ENCODE results near the gene DNAI4. TPM values are rescaled to one million over a fixed set of nuclear protein-coding genes. Genes with fewer than 3 reads are reported as not detected.

Gene DNAI4
- total RNA-seq, 1 experiment from 2014 or later = 3.9 TPM

DNA sequence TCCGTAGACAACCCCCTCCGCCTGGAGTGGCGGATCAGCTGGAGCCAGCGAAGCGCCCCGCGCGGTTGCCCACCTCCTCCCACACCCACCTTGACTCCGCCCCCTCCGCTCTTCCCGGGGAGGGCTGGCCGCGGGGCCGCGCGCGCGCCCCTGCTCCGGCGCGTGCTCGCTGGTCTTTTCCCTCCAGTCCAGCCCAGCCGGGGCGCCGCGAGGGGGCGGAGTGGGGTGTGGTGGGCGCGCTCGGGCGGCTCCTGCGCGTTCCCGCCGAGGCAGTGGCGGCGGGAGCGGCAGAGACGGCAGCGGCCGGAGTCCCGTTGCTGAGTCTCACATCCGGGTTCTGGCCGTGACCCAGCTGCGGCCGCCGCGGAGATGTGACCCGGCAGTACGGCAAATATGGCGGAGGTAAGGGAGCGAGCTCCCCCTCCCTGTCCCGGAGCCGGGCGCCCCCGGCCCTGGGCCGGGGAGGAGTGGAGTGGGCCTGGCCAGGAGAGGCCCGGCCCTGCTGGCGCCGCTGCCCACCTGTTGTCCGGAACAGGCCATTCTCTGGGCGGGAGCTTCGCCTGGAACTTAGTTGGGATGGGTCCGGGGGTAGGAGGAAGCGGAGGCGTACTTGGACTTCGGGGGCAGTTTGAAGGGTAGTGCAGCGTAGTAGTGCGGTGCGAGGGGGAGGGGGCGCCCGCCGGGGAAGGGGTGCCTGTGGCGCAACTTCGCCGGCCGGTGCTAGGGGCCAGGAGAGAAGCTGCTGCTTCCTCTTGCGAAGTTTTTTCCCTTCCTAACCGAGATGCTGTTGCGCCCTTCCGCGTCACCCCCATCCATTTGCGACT lies 5.6 kb upstream of the DNAI4 start (continued):
- TF ChIP-seq, protein P1, sequence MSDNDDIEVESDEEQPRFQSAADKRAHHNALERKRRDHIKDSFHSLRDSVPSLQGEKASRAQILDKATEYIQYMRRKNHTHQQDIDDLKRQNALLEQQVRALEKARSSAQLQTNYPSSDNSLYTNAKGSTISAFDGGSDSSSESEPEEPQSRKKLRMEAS (IDR thresholded peaks at IDR 0.05) = peak; percentile 48; the same call in 1 of the 2 replicates
- no peak for TF ChIP-seq FOSL1 (IDR thresholded peaks at IDR 0.05; ENCODE audit: low read depth)
- TF ChIP-seq POLR2AphosphoS5 (IDR thresholded peaks at IDR 0.05; ENCODE audit: low read depth, low read length) = peak; percentile 79
- no peak for TF ChIP-seq ZNF274 (IDR thresholded peaks at IDR 0.05; ENCODE audit: low read depth, low read length)

DNA sequence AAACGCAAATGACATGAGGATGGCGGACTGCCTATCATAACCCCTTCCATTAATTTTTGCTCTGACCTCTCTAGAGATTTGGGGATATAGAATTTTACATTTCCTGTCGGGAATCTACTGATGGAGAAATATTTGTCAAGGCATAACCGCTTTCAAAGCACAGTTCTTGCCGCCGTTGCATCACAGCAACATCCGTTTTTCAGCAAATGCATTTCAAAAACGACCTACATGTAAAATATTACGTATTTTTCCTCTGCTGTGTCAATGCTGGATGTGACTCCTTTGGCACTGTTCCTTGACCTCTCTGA lies 5.0 kb upstream of the DNAI4 start:
- H3K9ac ChIP-seq (ENCODE audit: low read length) = peak overlapping the region; percentile 84
- TF ChIP-seq CBX3 (IDR thresholded peaks at IDR 0.05; ENCODE audit: low read depth) = 0 out of 2 replicates have a peak, but pooled peaks have one; percentile 35
- TF ChIP-seq, protein P1 (IDR thresholded peaks at IDR 0.05) = 0 out of 2 replicates have a peak, but pooled peaks have one; percentile 30
- TF ChIP-seq SRF (IDR thresholded peaks at IDR 0.05; ENCODE audit: low read depth) = peak; percentile 26; the same call in 1 of the 2 replicates
- TF ChIP-seq CEBPB (IDR thresholded peaks at IDR 0.05; ENCODE audit: low read depth) = 0 out of 2 replicates have a peak, but pooled peaks have one; percentile 30
- TF ChIP-seq ELF1 (IDR thresholded peaks at IDR 0.05; ENCODE audit: borderline replicate concordance, low read depth) = no peak; the same call in 1 of the 2 replicates
- no peak for TF ChIP-seq EZH2phosphoT487 (IDR thresholded peaks at IDR 0.05; ENCODE audit: borderline replicate concordance)
- no peak; the same call in 1 of the 2 replicates for TF ChIP-seq SIN3A (IDR thresholded peaks at IDR 0.05; ENCODE audit: low read depth)
- TF ChIP-seq, protein P2, sequence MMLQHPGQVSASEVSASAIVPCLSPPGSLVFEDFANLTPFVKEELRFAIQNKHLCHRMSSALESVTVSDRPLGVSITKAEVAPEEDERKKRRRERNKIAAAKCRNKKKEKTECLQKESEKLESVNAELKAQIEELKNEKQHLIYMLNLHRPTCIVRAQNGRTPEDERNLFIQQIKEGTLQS (IDR thresholded peaks at IDR 0.05) = no peak
- no peak for TF ChIP-seq JUND (IDR thresholded peaks at IDR 0.05)
- no peak for TF ChIP-seq FOSL1 (IDR thresholded peaks at IDR 0.05; ENCODE audit: low read depth)
- TF ChIP-seq YY1 (IDR thresholded peaks at IDR 0.05; ENCODE audit: extremely low read depth, insufficient replicate concordance, low read depth, low read length) = no peak
- TF ChIP-seq, protein P3, sequence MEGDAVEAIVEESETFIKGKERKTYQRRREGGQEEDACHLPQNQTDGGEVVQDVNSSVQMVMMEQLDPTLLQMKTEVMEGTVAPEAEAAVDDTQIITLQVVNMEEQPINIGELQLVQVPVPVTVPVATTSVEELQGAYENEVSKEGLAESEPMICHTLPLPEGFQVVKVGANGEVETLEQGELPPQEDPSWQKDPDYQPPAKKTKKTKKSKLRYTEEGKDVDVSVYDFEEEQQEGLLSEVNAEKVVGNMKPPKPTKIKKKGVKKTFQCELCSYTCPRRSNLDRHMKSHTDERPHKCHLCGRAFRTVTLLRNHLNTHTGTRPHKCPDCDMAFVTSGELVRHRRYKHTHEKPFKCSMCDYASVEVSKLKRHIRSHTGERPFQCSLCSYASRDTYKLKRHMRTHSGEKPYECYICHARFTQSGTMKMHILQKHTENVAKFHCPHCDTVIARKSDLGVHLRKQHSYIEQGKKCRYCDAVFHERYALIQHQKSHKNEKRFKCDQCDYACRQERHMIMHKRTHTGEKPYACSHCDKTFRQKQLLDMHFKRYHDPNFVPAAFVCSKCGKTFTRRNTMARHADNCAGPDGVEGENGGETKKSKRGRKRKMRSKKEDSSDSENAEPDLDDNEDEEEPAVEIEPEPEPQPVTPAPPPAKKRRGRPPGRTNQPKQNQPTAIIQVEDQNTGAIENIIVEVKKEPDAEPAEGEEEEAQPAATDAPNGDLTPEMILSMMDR (IDR thresholded peaks at IDR 0.05 in 2 of 3, conservative IDR thresholded peaks at IDR 0.05 in 1 of 3; ENCODE audit: borderline replicate concordance in 1 of 3, insufficient read depth in 1 of 3, low read depth in 2 of 3, low read length in 2 of 3) = no peak
- TF ChIP-seq, protein P4, sequence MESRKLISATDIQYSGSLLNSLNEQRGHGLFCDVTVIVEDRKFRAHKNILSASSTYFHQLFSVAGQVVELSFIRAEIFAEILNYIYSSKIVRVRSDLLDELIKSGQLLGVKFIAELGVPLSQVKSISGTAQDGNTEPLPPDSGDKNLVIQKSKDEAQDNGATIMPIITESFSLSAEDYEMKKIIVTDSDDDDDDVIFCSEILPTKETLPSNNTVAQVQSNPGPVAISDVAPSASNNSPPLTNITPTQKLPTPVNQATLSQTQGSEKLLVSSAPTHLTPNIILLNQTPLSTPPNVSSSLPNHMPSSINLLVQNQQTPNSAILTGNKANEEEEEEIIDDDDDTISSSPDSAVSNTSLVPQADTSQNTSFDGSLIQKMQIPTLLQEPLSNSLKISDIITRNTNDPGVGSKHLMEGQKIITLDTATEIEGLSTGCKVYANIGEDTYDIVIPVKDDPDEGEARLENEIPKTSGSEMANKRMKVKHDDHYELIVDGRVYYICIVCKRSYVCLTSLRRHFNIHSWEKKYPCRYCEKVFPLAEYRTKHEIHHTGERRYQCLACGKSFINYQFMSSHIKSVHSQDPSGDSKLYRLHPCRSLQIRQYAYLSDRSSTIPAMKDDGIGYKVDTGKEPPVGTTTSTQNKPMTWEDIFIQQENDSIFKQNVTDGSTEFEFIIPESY (IDR thresholded peaks at IDR 0.05; ENCODE audit: extremely low read depth, insufficient replicate concordance, low read length) = no peak
- no peak for TF ChIP-seq SP1 (IDR thresholded peaks at IDR 0.05; ENCODE audit: low read depth)
- no peak for TF ChIP-seq EZH2 (IDR thresholded peaks at IDR 0.05)
- TF ChIP-seq POLR2AphosphoS5 (IDR thresholded peaks at IDR 0.05; ENCODE audit: low read depth, low read length) = no peak
- no peak for TF ChIP-seq RAD21 (IDR thresholded peaks at IDR 0.05; ENCODE audit: low read depth)

More for the DNA sequence above, 5.0 kb upstream of the DNAI4 start:
- Histone ChIP-seq H3K4me1 (ENCODE audit: control insufficient read depth in 1 of 2, insufficient read depth in 2 of 2, low read length in 2 of 2) (peaks cover 18 to 25% of the 10 kb centered on the region in 2 experiments; a peak in 3 of 4 replicates), H3K27me3 (ENCODE audit: insufficient read depth, low read length) (no peaks in the 10 kb centered on the region), H3K4me3 (replicated peaks in 1 of 2; ENCODE audit: low read depth in 1 of 2, low read length in 2 of 2) (peak overlapping the region; percentile 35 to 77), H3K9me3 (ENCODE audit: control insufficient read depth in 1 of 2, insufficient read depth in 1 of 2, low read depth in 1 of 2, low read length in 2 of 2) (no peaks in the 10 kb centered on the region), H3K79me2 (ENCODE audit: insufficient read depth, low read length) (peaks cover 74% of the 10 kb centered on the region), H3K27ac (ENCODE audit: low read depth, low read length) (peak overlapping the region; percentile 83), H3K4me2 (ENCODE audit: low read length) (peak overlapping the region; percentile 86), H3K36me3 (ENCODE audit: control insufficient read depth in 1 of 2, insufficient read depth in 2 of 2, low read length in 2 of 2) (no peaks in the 10 kb centered on the region), H4K20me1 (ENCODE audit: insufficient read depth) (no peaks in the 10 kb centered on the region), H3K9me2 (ENCODE audit: insufficient read depth) (no peaks in the 10 kb centered on the region), H2AFZ (ENCODE audit: low read depth, low read length, poor library complexity, severe bottlenecking) (no peak overlapping the region)
- ATAC-seq (no peak), DNase-seq (ENCODE audit: low read depth, low spot score) (no peak)
- intact Hi-C loops (cut with micrococcal nuclease) = no loop called here
- ChIA-PET RAD21 (ENCODE audit: low non-redundant PET in 1 of 2, low total read pairs in 2 of 2, uncharacterized antibody in 2 of 2, unreplicated experiment in 2 of 2) (no interaction called here), POLR2A (no interaction called here), CTCF (no interaction called here)
- no TSS peak for BruUV-seq (replicated peaks)
